ENCODE results near the gene DNAL1.
"Not testable (repeated sequence)": the region's sequence is repeated elsewhere in the genome, so short reads cannot be mapped to it uniquely, and the experiment has no call there.

DNAL1 gene

DNA sequence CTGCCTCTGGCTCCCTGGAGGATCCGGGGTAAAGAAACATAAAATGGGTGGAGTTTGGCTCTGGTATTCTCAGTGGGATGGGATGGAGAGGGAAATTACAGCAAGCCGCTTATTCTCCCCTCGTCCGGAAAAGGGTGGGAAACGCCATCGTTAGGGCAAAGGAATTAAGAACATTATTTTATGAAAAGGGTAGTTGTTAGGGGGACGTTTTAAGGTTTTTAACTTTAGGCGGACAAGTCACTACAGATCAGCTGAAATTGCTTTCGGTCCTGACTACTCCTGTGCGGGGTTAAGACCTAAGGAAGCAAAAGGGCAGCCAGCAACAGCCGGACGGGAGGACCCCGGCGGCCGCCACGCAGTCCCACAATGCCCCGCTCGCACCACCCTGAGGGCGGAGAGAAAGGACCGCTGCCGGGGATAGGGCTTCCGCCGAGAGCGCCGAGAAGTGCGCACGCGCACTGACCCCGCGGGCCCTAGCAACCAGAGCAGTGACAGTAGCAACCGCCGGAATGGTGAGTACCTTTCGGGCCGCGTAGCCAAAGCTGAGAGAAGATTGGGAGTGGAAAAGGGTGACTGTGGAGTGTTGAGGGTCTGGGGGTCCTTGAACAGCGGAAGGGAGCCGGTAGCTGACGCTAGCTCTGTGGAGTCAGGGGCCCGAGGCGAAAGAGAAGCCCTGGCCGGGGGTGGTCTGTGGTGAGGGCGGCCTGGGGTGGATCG lies at the start of gene DNAL1:
Gene DNAL1, plus strand, starts transcription at position 456 of the 717 bp plus-strand sequence. Its CDS starts 54 bp downstream, at position 510.
- DNase-seq, result peak; percentile 97

GRCh38 chr14:73599499-73599898 lies 45.3 kb upstream of the DNAL1 start:
- no peak for DNase-seq

- DNase-seq, result no peak
Observed at GRCh38 chr14:73602994-73603393, 41.8 kb upstream of the DNAL1 start.

- no peak for DNase-seq
Observed at GRCh38 chr14:73606271-73606670, 38.5 kb upstream of the DNAL1 start.

DNA sequence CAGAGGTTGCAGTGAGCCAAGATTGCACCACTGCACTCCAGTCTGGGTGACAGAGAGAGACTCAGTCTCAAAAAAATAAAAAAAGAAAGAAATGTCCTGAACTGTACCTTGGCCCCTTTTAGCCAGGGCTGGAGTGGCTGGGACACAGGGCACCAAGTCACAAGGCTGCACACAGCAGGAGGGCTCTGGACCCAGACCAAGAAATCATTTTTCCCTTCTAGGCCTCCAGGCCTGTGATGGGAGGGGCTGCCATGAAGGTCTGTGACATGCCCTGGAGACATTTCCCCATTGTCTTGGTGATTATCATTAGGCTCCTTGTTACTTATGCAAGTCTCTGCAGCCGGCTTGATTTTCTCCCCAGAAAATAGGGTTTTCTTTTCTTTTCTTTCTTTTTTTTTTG lies 37.5 kb upstream of the DNAL1 start:
- no peak for DNase-seq

GRCh38 chr14:73610687-73611086 lies 34.1 kb upstream of the DNAL1 start:
- no peak for DNase-seq

GRCh38 chr14:73612339-73613045 lies 32.3 kb upstream of the DNAL1 start, which contains the start of gene ACOT6:
ACOT6 (plus strand) TSS chr14:73612517; CDS start chr14:73612572, 55 bp downstream.
- peak; percentile 60 for DNase-seq

- no peak for DNase-seq
Observed at GRCh38 chr14:73613046-73613383, 31.8 kb upstream of the DNAL1 start.

DNA sequence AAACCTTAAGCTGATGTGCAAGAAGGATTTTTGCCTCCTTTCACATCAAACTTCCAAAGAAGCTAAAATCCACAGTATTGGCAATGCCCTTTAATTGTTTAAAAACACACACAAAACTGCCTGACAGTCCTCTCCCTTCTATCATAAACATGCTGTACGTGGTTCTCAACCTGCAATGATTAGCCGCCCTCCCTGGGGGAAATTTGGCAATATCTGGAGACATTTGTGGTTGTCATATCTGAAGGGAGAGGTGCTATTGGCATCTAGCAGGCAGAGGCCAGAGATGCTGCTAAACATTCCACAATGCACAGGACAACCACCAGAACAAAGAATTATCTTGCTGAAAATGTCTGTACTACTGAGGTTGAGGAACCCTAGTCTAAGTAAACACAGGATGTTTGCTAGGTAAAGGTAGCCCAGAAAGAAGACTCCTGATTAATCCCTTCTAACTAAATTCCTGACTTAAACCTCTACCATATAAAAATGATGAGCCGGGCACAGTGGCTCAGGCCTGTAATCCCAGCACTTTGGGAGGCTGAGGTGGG lies 31.3 kb upstream of the DNAL1 start:
- DNase-seq, result no peak

DNA sequence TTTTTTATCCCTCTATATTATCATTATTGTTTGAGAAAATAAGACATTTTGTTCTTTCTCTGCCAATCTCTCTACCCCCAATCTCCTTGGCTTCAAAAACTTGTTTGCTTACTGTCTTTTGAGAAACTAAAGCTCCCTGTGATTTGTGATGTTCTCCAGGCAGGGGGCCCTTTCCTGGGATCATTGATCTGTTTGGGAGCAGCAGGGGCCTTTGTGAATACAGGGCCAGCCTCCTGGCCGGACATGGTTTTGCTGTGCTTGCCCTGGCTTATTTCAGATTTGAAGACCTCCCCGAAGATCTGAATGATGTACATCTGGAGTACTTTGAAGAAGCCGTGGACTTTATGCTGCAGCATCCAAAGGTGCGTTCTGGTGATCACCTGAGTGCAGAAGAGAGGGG lies 28.0 kb upstream of the DNAL1 start:
- no peak for DNase-seq

DNA sequence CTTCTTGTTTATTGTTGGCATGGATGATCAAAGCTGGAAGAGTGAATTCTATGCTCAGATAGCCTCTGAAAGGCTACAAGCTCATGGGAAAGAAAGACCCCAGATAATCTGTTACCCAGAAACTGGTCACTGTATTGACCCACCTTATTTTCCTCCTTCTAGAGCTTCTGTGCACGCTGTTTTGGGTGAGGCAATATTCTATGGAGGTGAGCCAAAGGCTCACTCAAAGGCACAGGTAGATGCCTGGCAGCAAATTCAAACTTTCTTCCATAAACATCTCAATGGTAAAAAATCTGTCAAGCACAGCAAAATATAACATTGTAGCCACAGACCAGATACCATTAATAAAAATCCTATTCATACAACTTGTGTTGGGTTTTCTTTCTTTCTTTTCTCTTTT lies 25.3 kb upstream of the DNAL1 start:
- DNase-seq, result no peak

DNA sequence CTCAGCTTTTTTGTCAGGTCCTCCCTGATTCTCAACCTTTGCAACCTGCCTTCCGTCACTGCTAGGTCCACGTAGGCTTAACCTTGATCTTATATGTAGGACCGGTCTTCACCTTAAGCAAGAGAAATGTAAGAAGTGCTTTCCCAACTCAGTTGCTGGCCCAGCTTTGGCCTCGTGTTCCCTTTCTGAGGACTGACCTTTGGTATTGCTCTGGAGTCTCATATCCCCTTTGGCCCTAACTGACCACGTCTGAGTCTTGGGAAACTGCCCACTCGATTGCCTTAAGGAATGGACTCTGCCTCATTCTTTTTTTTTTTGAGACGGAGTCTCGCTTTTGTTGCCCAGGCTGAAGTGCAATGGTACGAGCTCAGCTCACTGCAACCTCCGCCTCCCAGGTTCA lies 24.5 kb upstream of the DNAL1 start:
- no peak for DNase-seq

DNA sequence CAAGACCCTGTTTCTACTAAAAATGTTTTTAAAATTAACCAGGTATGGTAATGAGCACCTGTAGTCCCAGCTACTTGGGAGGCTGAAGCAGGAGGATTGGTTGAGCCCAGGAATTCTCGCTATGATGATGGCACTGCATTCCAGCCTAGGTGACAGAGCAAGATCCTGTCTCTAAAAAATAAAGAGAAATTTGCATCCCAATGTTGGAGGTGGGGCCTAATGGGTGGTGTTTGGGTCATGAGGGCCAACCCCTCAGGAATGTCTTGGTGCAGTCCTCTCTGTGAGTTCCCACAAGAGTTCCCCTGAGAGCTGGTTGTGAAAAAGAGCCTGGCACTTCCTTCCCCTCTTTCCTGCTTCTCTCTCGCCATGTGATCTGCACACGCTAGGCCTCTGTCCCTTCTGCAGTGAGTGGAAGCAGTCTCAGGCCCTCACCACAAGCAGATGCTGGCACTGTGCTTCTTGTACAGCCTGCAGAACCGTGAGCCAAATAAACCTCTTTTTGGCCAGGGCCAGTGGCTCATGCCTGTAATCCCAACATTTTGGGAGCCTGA lies 21.2 kb upstream of the DNAL1 start:
- no peak for DNase-seq

- no peak for DNase-seq
Observed at GRCh38 chr14:73625706-73626105, 19.1 kb upstream of the DNAL1 start.

- no peak for DNase-seq
Observed at GRCh38 chr14:73627151-73627558, 17.6 kb upstream of the DNAL1 start.

GRCh38 chr14:73630009-73630780 lies 14.6 kb upstream of the DNAL1 start:
- DNase-seq, result no peak

GRCh38 chr14:73633116-73634010 lies 11.4 kb upstream of the DNAL1 start:
- DNase-seq, result peak; percentile 72

- DNase-seq, result peak; percentile 35
Observed at GRCh38 chr14:73634011-73634833, 10.6 kb upstream of the DNAL1 start.

DNA sequence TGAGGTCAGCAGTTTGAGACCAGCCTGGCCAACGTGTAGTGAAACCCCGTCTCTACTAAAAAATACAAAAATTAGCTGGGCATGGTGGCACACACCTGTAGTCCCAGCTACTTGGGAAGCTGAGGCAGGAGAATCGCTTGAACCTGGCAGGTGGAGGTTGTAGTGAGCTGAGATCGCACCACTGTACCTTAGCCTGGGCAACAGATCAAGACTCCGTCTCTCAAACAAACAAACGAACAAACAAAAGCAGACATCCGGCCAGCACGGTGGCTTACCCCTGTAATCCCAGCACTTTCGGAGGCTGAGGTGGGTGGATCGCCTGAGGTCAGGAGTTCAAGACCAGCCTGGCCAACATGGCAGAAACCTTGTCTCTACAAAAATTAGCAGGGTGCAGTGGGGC lies 8.4 kb upstream of the DNAL1 start:
- DNase-seq, result not testable (repeated sequence)

DNA sequence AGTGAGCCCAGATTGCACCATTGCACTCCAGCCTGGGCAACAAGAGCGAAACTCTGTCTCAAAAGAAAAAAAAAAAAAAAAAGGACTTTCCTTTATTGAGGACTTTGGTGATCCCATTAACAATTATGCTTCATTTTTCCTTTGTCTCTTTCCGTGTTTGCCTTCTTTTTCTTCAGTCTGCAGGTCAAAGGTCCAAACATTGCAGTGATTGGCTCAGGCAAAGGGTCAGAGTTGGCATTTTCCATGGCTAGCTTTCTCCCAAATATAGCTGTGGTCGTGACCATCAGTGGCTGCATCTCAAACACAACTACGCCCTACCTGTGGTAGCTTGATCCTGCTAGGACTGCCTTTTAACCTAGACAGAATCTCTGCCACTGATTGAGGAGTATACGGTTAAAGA lies 7.0 kb upstream of the DNAL1 start:
- DNase-seq, result no peak

DNA sequence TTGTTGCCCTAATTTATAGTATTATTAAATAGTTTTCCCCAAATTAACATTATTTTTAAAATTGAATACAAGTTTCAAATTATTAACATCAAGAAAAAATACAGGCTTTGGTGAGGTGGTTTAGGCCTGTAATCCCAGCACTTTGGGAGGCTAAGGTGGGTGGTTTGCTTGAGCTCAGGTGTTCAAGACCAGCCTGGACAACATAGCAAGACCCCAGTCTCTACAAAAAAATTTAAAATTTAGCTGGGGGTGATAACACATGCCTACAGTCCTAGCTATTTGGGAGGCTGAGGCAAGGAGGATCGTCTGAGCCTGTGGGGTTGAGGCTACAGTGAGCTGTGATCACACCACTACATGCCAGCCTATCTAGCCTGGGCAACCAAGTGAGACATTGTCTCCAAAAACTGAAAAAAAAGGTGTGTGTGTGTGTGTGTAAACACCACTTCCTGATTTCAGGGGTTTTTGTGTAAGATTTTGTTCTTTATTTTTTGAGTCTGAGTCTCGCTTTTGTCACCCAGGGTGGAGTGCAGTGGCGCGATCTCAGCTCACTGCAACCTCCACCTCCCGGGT lies 3.9 kb upstream of the DNAL1 start:
- no peak for DNase-seq
